ENCODE results near the gene WT1.

Gene WT1

DNA sequence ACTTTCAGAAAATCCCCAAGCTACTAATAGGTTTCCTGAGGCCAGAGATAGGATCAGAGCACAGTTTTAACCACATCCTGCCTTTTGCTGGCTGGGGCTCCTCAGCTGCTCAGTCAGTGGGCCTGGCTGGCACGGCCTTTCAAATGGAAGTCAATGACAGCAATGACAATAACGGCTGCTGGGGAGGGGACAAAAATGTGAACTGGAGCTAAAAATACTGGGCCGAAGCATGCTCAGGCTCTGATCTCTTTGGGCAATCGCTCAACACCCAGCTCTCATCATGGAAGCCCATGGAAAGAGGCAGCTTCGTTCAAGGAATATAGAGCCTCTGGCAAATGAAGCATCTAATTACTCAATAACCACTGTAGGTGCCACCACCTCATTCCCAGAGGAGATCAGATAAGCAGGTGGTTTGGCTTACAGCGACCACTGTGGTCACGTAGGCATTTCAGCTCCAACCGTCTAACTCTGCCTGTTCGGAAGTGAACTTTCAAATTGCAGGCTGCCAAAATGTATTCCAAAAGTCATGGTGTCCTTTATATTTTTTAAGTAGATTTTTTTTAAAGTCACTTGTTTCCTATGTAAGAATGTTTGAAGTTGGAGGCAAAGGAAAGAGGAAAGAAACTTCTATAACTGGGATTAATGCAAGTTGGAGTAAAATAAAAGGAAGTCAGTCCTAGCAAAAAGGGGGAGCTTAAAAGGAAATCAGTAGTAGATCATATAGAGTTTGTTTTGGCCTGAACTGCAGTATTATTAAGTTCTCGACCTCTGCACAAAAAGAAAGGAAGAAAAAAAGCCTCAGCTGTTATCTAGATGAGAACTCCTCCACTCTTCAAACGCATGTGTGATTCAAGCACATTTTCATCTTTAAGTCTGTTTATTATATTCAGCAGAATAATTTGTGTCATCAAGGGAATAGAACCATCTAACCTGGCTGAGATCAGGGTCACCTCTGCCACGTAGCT lies 14.1 kb downstream of the WT1 start:
- no peak for DNase-seq

DNA sequence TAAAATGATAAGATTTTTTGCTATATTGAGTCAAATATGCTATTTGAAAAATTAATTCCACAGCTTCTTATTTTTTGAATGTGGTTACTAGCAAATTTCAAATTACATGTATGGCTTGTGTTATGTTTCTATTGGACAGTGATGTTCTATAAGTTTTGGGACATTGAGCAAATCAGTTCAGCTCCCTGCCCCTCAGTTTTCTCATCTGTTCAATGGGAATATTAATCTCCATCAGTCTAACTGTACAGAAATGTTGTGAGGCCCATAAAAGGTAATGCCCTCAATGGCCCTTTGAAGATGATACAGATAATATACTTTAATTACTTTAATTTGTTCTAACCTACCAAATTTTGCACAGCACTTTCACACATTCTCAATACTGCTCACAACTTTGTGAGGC lies 15.2 kb downstream of the WT1 start:
- DNase-seq, result no peak

DNA sequence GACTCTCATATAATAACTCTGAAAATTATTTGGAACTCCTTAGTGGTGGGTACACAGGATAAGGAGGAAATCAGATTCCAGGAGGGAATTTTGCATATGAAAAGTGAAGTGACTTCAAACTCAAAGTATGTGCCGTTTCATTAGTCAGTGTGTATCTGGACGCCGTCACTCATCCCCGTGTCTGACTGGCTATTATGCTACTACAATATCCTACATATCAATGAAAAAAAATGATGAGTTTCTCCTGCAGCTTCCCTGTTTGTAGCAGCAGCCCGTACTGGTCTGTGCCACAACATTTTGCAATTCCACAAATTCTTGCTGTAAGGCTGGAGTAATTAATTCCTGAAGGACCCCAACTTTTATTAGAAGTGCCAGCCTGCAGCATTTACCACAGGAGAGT lies 16.5 kb downstream of the WT1 start:
- no peak for DNase-seq

DNA sequence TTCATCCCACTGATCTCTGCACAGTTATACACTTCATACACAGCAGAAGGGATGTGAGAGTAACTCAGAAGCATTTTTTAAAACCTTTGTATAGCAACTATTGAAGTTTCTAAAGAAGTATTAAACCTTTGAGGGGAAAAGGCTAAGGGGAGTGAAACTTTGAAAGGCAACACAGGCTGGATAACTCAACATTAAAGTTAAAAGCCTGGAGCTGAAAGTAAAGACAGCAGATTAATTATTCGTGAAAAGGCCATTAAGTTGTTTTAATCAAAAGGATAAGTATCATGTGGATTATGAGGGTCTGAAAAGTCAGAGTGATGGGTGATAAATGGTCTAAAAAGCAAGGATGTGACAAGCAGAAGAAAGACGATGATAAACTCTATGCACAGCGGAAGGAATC lies 17.5 kb downstream of the WT1 start:
- DNase-seq, result no peak

DNA sequence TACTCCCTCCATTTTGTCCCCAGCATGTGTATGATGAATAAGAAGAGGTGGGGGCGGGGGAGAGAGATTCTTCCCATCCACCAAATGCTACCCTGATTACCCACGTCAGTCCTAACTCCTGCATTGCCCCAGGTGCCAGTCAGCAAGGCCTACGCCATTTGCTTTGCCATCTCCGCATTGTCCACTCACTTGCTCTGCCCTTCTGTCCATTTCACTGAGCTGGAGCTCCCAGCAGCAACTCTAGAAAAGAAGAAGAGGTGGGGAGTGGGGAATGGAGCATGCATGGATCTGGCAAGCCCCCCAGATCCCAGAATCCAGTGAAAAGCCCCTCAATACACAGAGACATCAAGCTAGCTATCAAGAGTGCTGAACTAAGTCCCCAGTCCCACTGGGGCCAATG lies 19.0 kb downstream of the WT1 start:
- no peak for DNase-seq

DNA sequence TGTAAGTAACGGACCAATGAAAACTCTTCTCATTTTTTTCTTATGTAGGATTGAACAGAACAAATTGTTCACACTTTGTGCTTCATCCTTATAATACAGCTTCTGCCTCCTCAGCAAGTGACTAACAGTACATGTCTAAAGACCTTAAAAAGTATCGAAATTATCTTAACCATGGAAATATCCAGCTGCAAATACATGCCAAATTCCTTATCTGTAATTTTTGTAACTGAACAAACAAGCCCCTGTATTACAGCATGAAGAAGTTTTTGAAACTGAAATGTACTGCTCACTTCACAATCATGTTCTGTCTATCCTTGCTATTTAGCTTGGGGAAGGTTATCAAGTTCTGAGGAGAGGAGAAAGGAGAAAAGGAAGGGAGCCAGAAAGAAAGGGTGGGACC lies 20.4 kb downstream of the WT1 start:
- no peak for DNase-seq

DNA sequence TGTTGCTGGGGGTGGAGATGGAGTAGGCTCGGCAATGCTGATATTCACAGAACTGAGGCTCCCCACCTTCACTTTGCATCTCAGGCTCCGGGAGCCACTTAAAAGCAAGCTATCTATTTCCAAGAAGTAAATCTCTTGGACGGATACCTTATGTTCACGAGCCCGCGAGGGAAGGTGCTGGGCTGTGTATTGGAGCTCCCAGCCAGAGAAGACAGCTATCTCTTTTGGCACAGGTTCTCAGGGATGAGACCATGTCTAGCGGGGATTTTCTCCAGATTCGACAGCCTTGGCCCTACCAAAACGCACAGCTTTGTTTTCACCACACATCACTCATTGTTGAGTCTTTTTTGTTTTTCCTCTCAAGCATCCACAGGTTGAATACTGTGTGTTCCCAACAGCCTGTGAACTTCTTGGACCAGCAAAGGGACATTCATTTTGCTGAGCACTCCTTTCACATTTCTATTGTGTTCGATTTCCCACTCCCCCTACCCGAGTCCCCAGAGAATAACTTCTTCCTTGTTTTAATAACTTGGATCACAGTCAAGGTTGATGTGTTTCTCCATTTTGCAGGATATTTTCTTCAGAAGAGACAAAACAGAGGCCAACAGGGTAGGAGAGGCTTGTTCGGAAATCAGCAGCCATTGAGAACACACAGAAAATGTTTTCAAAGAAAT lies 23.3 kb downstream of the WT1 start:
- DNase-seq, result no peak

DNA sequence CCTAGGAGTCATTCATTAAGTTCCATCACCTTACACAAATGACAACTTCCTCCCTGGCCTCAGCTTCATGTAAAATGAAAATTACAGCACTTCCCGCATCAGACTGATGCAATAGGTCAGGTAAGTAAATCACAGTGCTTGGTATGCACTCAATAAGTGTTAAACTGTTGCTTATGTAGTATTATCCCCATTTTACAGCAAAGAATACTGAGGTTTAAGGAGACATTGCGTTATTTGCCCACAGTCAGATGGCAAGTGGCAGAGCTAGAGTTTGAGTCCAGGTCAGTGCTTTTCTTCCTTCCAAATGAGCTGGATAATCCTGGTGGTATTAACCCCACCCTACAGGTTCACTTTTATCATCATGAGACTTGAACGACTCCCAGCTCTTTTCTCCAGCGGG lies 29.7 kb downstream of the WT1 start:
- DNase-seq, result no peak

DNA sequence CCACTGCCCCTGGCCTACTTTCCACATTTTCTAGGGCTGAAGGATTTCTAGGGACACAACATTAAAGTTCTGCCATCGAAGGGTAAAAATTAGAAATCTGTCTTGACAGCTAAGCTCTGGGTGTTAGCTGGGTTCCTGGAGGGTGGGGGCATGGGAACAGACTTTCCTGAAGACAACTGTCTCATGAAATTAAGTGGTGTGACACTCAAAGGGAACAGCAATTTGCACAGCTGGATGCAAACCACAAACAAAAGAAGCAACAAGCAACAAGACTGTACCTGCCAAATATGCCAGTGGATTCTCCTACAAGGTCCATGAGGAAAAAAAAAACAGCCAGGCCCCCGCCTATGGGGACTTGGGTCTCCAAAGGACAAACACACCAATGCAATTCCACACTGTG lies 32.5 kb downstream of the WT1 start:
- DNase-seq, result no peak

DNA sequence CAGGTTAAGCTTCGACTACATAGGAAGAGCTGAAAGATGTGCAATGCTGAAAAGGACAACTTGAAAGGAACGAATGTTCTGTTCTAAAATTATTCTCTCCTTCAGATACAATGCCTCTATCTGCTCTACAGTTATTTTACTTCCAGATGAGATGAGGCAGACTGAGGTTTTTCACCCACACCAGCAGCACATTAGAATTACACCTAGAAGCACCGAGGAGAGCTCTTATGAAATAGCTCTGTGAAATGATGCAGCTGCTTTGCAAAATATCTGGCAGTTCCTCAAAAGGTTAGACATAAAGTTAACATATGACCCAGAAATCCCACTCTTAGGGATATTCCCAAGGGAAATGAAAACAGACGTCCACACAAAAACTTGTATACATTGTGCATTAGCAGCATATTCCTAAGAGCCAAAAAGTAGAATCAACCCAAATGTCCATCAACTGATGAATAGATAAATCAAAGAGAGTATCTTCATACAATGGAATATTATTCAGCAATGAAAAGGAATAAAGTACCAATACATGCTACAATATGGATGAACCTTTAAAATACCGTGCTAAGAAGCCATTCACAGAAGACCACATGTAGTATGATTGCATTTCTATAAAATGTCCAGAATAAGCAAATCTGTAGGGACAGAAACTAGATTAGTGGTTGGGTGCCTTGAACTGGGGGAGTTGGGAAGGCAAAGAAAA lies 34.5 kb downstream of the WT1 start:
- no peak for DNase-seq

DNA sequence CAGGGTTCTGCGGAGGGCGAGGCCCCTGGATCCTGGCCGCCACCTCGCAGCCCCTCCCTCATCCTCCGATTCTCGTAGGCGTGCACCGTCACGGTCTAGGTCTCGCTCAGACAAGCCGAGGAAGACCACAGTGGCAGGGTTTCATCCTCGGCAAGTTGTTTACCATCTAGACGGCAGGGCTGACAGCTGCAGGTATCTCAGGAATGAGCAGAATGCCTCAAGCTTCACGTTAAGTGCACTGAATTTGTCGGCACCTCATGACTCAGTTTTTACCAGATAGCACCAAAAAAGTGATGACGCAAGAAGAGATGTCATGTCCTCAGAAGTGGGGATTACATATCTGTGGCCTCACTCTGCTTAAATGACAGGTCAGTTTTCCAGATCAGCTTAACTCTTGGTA lies 35.1 kb downstream of the WT1 start:
- DNase-seq, result no peak

DNA sequence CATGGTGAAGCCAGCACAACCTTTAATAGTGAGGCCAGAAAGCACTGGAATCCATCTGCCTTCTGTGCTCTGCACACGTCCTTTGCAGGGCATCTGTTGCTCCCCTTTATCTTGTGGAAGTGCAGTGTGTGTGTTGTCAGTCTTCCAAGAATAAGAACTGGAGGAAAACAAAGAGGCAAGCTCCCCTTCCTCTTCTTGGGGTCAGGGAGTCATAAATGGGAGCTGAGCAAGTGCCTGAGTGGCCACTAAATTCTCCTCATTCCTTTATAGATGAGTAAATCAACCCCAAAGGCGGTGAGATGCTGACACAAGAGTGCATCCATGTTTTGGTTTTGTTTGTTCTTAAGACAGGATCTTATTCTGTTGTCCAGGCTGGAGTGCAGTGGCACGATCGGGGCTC lies 38.3 kb downstream of the WT1 start:
- no peak for DNase-seq

DNA sequence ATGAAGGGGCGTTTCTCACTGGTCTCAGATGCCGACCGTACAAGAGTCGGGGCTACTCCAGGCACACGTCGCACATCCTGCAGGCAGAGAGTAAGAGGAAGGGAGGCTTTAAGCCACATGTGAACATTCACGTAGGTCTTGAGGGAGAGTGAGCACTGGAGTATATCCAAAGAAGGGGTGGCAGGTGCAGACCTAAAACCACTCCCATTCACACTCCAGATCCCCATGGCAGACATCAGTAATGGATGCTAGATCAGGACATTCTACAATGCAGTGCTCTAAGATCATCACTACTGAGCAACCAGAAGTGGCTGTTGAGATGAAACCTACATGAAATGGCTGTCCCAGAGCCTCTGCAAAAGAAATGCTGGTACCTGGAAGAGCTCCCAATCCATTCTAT lies 39.0 kb downstream of the WT1 start:
- DNase-seq, result no peak

DNA sequence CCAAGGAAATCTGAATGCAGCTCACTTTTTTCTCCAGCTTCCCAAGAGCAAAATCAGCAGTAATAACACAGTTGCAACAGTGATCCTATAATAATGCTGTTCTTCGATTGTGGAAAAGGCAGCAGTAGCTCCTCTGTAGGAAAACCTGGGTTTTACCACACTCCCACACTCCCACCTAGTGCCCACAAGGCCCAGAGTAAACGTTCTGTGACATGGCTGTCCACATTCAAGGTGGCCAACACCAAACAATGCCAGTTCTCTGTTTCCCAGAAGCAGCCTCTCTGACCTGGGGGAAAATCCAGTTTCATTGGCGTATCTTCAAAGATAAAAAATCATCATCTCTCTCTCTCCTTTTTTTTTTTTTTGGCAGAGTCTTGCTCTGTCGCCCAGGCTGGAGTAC lies 40.2 kb downstream of the WT1 start:
- DNase-seq, result no peak

DNA sequence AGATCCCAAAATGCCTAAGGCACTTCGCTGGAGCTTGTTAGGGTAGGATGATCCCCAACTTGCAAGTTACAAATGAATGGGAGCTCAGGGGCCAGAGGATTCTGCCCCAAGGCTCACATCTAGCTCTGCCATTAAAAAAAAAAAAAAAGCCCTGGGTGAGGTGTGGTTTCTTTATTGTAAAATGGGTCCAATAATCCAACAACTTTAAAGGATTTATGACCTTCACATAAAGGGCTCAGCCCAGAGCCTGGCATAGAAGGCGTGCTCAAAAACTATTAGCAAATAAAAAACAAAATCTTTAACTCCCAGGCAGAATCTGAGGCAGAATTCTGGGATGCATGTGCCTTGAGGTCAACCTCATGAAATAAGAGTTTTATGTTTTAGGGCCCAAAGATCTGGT lies 42.5 kb downstream of the WT1 start:
- DNase-seq, result no peak

DNA sequence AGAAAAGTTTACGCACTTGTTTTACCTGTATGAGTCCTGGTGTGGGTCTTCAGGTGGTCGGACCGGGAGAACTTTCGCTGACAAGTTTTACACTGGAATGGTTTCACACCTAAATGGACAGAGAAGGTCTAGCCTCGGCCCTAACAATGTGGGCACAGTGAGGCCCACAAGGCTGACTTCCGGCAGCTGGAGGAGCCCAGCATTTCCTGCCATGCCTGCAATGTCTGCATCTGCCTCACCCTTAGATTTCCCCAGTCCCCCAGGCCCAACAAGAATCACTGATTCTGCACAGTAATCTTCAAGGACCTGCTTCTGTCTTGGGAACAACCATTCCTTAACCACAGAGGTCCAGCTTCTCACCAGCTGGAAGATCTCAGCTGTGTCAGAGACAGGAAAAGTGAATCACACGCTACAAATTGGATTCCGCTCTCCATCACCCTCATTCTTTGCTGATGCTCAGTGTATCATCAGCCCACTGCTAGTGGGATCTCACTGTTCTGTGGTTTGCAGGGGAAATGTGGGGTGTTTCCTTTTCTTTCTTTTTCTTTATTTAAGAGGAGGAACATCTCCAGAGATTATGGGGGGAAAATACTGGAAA lies 43.3 kb downstream of the WT1 start:
- no peak for DNase-seq

DNA sequence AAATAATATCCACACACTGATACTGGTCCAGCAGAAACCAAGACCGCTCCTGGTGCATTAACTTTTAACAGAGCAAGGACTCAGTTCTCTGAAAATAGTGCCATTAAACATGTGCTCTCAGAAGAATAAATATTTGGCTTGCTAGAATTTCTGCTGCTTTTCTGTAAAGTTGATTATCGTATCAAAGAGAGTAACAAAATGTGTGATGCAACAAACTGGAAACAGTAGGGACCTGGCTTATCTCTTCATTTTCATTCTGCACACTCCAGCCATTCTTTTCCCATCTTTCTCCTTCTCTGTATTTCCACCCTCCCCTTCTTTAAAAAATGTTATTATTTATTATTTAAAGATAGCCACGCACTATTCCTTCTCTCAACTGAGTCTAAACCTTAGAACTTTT lies 43.9 kb downstream of the WT1 start:
- no peak for DNase-seq

DNA sequence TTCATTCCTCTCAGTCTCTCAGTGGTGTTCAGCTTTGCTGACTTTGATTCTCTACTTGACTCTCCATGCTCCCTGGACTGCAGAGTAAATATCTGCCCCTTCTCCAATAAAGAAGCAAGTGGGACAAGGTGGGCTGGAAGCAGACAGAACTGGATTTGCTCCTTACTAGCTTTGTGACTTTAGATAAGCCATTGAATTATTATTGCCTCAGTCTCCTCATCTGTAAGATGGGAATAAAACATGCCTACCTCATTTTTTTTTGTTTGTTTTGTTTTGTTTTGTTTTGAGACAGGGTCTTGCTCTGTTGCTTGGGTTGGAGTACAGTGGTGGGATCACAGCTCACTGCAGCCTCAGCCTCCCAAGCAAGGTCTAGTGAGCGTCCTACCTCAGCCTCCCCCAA lies 44.6 kb downstream of the WT1 start:
- no peak for DNase-seq

DNA sequence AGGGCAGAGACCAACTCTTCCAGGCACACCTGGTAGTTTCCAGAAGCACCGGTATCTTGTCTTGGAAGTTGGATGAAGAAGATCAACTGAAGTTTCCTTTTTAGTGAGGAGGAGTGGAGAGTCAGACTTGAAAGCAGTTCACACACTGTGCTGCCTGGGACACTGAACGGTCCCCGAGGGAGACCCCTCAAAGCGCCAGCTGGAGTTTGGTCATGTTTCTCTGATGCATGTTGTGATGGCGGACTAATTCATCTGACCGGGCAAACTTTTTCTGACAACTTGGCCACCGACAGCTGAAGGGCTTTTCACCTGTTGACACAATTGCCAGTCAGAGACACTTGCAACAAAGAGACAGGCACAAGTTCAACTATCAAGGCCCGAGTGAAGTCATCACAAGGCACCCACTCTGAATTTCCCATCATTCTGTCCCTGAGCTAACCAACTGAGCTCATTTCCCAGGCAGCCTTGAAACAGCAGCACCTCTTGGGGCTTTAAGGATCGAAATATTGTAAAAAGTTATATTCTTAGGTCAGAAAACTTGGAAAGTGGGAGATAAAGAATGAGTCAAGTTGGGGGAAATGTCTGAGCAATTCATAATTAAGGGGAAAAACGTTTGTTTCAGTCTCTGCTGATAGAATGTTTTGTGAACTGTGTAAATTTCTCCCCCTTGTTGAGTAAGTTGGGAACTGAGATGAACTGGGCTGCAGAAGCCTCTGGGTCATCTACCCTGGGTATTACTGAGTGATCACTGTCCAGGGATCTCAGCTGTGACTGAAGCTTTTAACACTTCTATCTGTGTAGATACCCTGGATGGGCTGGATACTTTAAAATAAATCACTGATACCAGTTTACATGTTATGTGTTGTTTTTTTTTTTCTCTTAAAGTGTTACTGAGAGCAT lies 46.2 kb downstream of the WT1 start:
- no peak for DNase-seq

DNA sequence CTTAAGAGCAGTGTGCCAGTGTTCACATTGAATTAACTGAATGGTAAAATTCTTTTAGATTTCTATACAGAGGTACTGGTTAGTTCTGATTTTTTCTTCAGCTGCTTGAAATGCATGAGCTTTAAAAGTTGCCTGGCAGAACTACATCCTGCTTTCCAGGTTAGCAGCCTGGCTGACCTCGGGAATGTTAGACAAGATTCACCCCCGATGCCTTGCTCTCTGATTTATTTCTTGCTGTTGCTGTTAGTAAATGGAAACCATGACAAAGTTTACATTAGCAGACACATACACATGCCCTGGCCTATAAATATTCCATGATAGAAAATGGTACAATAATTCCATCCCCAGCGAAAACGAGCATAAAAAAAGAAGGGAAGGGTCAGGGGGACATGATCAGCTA lies 47.0 kb downstream of the WT1 start:
- no peak for DNase-seq

DNA sequence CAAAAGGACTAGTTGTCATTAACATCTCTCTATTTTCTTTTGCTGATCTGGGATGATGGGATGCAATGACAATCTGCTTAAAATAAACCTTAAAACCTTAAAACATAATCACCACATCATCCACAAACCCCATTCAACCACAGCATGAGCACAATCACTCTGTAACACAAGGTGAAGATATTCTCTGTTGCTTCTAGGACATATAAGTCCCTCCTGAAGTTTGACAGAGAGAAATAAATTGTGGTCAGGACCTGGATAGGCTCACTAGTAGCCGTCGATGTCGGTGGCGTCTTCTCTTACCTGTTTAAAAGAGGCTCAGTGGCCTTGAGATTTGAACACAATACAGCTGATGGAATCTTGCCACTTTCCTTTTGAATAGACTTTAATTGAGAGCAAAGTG lies 47.9 kb downstream of the WT1 start:
- DNase-seq, result no peak

DNA sequence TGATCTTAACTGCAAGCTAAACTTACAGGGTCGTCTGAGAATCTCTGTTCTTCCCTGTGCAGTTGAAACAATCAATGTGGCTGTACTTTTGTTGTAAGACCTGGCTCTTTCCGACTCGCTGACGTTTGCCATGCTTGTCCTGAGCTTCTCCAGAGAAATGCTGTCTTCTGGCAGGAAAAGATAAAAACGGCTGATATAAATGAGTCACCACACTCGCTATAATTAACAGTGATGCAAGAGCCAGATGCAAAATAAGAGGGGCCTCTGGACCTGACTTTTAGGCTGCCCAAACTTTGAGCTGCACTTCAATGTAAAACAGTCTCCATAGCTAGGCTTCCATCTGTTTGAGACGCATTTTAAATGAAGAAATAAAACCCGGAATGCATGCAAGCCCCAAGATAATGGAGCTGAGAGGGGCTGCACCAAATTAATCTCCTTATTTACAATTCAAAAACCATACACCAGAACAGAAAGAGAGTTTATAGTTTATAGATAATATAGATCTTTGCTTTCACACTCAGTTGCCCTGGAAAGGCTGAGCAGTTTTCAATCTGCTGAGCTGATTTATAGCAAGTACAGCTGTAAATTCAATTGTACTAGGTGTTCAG lies 48.5 kb downstream of the WT1 start:
- no peak for DNase-seq
